Epithelial cell of esophagus (primary cell): ENCODE data around the gene CYP1A1.

ENCODE experiments used
- DNase-seq: peaks from one replicate; pipeline ENCODE4 v3.0.0; 2010; ENCODE audit warnings: low read depth
- H3K4me3 ChIP-seq: 2 replicates; pipeline ENCODE4 v1.5.1; 2011; ENCODE audit warnings: mild to moderate bottlenecking, low read length, control low read depth
- TF ChIP-seq, protein P1 (sequence below): IDR thresholded peaks from 2 replicates; pipeline ENCODE4 v1.5.1; 2011; ENCODE audit warnings: low read depth, mild to moderate bottlenecking, low read length, control low read depth, inconsistent platforms; ENCODE audit not compliant: insufficient read depth; ENCODE audit errors: missing control alignments

CYP1A1 gene

DNA sequence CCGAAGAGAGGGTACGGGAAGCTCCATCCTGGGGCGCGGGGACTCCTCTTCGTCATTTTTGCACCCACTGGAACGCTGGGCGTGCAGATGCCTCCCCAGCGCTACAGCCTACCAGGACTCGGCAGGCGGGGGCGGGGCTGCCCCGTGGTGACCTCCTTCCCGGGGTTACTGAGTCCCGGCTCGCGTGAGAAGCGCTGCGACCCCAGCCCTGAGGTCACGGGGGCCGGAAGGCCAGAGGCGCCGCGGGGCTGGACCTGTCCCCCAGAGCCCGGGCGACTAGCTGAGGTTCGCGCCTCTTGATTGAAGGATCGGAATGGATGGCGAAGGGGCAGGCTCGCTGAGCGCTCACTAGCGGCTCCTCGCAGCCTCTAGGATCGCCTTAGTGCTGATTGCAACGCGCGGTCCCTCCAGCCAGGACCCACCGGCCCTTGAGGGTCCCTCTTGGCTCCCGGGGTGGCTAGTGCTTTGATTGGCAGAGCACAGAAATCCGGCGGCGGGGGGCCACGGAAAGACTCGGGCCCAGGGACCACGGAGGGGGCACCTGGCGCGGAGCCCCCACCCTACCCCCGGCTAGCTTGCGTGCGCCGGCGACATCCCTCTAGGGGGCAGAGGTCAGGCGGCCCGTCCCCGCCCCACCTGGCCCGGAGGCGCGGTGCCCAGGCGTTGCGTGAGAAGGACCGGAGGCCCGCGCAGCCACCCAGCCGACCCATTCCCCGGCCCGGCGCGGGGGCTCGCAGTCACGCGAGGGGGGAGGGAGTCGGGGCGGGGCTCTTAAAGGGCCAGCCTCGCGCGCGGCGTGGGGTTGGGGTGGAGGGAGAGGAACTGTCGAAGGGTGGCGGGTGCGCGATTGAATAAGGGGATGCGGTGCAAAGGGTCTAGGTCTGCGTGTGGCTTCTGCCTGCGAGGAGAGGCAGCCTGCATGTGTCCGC lies 781 bp upstream of the CYP1A1 start:
- TF ChIP-seq, protein P1, sequence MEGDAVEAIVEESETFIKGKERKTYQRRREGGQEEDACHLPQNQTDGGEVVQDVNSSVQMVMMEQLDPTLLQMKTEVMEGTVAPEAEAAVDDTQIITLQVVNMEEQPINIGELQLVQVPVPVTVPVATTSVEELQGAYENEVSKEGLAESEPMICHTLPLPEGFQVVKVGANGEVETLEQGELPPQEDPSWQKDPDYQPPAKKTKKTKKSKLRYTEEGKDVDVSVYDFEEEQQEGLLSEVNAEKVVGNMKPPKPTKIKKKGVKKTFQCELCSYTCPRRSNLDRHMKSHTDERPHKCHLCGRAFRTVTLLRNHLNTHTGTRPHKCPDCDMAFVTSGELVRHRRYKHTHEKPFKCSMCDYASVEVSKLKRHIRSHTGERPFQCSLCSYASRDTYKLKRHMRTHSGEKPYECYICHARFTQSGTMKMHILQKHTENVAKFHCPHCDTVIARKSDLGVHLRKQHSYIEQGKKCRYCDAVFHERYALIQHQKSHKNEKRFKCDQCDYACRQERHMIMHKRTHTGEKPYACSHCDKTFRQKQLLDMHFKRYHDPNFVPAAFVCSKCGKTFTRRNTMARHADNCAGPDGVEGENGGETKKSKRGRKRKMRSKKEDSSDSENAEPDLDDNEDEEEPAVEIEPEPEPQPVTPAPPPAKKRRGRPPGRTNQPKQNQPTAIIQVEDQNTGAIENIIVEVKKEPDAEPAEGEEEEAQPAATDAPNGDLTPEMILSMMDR, result no peak
- no peak for DNase-seq
- peak overlapping the region; percentile 49 for H3K4me3 ChIP-seq

DNA sequence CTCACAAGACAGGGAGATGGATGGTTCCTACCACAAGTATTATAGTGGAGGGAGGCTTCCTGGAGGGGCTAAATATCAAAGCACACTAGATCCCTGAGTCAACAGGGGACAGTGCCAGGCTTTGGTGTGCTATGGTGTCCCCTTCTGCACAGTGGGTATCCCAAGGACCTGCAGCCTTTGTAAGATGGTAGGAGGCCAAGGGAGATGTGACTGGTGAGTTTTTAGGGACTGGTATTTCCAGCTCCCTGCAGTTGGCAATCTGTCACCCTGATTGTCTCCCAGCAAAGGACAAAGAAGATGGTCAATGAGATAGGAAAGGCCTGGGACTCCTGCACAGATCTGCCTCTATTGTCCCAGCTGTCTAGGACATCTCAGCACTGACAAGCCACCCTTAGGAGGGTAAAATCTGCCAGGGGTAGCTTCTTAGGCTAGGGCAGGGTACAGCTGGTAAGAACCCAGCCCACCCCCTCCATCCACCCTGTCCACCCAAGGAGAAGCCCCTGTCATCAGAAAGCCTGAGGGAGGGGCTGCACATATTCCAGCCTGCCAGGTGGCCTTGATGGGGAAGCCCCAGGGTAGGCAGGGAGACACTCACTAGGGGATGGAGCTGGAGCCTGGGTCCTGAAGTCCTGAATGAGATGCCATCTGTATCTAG lies 631 bp downstream of the CYP1A1 start:
- TF ChIP-seq, protein P1, result no peak
- H3K4me3 ChIP-seq, result no peak overlapping the region
- DNase-seq, result no peak

DNA sequence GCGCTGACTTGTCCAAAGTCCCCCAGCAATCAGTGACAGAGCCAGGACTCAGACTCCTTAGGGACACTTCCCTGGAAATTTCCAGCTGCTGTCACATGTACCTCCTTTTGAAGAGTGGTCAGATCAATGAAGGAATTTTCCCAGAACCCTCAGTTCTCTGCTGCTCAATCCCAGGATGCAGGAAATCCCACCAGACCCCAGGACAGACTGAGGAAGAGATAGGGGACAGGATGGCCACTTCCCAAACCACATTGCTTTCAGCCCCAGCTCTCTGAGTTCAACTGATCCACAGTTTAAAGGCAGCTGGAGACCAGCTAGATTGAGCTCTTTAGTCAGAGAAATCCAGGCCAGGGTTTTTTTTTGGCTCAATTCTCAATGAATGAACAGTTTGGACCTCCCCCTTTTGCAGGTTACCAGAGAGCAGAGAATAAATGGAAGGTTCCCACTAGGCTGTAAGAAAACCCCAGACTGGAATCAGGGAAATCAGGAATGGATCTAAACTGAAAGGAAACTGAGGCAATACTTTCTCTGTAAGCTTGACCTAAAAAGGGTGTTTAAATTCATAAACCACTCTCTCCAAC lies 1.5 kb downstream of the CYP1A1 start:
- peak; percentile 78 for DNase-seq
- TF ChIP-seq, protein P1, result no peak
- H3K4me3 ChIP-seq, result no peak overlapping the region

DNA sequence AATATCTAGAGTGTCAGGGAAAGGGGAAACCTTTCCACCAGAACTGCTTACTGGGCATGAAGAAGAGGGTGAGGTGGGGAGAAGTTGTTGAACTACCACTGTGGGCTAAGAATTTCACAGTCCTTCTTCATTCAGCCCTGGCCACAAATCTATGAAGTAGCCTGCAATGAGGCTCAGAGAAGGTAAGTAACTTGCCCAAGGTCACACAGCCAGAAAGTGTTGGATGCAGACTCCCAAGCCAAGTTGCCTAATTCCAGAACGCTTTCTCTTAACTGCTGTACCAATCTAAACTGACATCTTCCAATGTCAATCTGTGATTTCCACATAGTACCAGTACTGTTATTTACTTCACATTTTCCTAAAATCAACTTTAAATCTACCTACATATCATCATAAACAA lies 2.1 kb downstream of the CYP1A1 start:
- TF ChIP-seq, protein P1, result no peak
- H3K4me3 ChIP-seq, result no peak overlapping the region
- DNase-seq, result no peak

DNA sequence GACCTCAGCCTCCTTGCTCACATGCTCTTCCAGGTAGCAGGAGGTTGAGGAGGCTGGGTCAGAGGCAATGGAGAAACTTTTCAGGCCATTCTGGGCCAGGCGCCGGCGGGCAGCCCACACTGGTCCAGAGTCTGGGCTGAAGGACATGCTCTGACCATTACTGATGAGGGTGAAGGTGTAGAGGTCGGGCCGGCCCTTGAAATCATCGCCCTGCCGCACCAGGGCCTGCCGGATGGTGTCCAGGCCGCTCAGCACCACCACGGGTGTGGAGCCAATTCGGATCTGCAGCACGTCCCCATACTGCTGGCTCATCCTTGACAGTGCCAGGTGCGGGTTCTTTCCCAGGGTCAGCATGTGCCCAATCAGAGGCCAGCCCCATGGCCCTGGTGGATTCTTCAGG lies 2.7 kb downstream of the CYP1A1 start:
- no peak for DNase-seq
- TF ChIP-seq, protein P1, result no peak
- H3K4me3 ChIP-seq, result no peak overlapping the region

DNA sequence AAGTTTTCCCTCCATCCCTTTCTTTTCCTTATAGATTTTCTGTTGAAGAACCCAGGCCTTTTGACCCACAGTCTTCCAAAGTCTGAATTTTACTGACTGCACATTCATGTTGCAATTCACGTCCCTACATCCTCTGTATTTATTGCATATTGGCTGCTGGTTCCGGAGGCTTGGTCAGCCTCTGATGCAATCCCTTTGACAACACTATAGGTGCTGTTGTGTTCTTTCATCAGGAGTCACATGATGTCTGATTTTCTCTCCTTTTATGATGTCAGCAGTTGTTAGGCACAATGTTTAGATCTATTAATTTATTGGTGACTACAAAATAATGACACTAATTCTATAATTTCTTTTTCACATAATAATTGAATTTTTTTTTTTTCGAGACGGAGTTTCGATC lies 8.7 kb downstream of the CYP1A1 start:
- no peak for DNase-seq
- H3K4me3 ChIP-seq, result no peak overlapping the region

More for the DNA sequence above, 8.7 kb downstream of the CYP1A1 start:
- TF ChIP-seq, protein P1, result no peak
